Body of pancreas (tissue), 4 donors: ENCODE measurements around the gene EPG5.

Experiments used
- POLR2A ChIP-seq, 3 donors: fragments of 450-650 bp; IDR thresholded peaks; one replicate each; pipeline ENCODE4 v1.6.1; 2016; ENCODE audit warnings: antibody characterized with exemption in 3 of 3, mild to moderate bottlenecking in 2 of 3
- TF ChIP-seq, protein P1 (sequence below), 7 experiments: fragments of 450-650 bp in 4 of 7; fragments of 200-600 bp in 3 of 7; sonication (generic) in 3 of 7; IDR thresholded peaks; one replicate each; pipeline ENCODE4 v1.5.1; 2016 to 2019; ENCODE audit warnings: antibody characterized with exemption in 7 of 7

- no peak for TF ChIP-seq POLR2A (IDR thresholded peaks at IDR 0.05)
- TF ChIP-seq, protein P1, sequence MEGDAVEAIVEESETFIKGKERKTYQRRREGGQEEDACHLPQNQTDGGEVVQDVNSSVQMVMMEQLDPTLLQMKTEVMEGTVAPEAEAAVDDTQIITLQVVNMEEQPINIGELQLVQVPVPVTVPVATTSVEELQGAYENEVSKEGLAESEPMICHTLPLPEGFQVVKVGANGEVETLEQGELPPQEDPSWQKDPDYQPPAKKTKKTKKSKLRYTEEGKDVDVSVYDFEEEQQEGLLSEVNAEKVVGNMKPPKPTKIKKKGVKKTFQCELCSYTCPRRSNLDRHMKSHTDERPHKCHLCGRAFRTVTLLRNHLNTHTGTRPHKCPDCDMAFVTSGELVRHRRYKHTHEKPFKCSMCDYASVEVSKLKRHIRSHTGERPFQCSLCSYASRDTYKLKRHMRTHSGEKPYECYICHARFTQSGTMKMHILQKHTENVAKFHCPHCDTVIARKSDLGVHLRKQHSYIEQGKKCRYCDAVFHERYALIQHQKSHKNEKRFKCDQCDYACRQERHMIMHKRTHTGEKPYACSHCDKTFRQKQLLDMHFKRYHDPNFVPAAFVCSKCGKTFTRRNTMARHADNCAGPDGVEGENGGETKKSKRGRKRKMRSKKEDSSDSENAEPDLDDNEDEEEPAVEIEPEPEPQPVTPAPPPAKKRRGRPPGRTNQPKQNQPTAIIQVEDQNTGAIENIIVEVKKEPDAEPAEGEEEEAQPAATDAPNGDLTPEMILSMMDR (IDR thresholded peaks at IDR 0.05) = no peak
These were observed 96.7 kb downstream of the EPG5 start for GRCh38 chr18:45870419-45870818.
